ENCODE results near the gene PIWIL4. TPM values are rescaled to one million over a fixed set of nuclear protein-coding genes. Genes with fewer than 3 reads are reported as not detected.

PIWIL4 gene
- total RNA-seq, 2 donors from 2014 or later, result 0.82 to 17.2 TPM

GRCh38 chr11:94574193-94574961 lies 7.2 kb downstream of the PIWIL4 start:
- intact Hi-C loops (cut with DNase I), result no loop called here
- H3K27me3 ChIP-seq (replicated peaks; ENCODE audit: insufficient read depth), result no peaks in the 10 kb centered on the region
- no peak for DNase-seq (ENCODE audit: low spot score)
- peaks cover 2% of the 10 kb centered on the region for H3K4me1 ChIP-seq (replicated peaks)
- H3K9me3 ChIP-seq, result no peaks in the 10 kb centered on the region
- H3K36me3 ChIP-seq, result no peaks in the 10 kb centered on the region
- TF ChIP-seq CTCF (IDR thresholded peaks at IDR 0.05), result no peak
- TF ChIP-seq POLR2A (IDR thresholded peaks at IDR 0.05), result no peak
- TF ChIP-seq POLR2AphosphoS5 (IDR thresholded peaks at IDR 0.05), result no peak
- no peak overlapping the region for H3K27ac ChIP-seq
- H3K4me3 ChIP-seq, result no peak overlapping the region
- 85% methylated on average over 13 of the region's 13 CpGs for WGBS

- H3K27ac ChIP-seq, result no peak overlapping the region
- no peak for DNase-seq (ENCODE audit: low spot score)
- H3K4me1 ChIP-seq (replicated peaks), result peaks cover 2% of the 10 kb centered on the region
- no peaks in the 10 kb centered on the region for H3K9me3 ChIP-seq
- WGBS, result 93% methylated on average over 5 of the region's 5 CpGs
- no peaks in the 10 kb centered on the region for H3K27me3 ChIP-seq (replicated peaks; ENCODE audit: insufficient read depth)
- H3K4me3 ChIP-seq, result no peak overlapping the region
- no peaks in the 10 kb centered on the region for H3K36me3 ChIP-seq
- intact Hi-C loops (cut with DNase I), result no loop called here
- no peak for TF ChIP-seq CTCF (IDR thresholded peaks at IDR 0.05)
- TF ChIP-seq POLR2A (IDR thresholded peaks at IDR 0.05), result no peak
- TF ChIP-seq POLR2AphosphoS5 (IDR thresholded peaks at IDR 0.05), result no peak
These were observed 9.1 kb downstream of the PIWIL4 start for GRCh38 chr11:94576306-94576705.

GRCh38 chr11:94577841-94578240 lies 10.7 kb downstream of the PIWIL4 start:
- Histone ChIP-seq H3K9me3 (no peaks in the 10 kb centered on the region), H3K36me3 (no peaks in the 10 kb centered on the region), H3K4me3 (no peak overlapping the region), H3K27me3 (replicated peaks; ENCODE audit: insufficient read depth) (no peaks in the 10 kb centered on the region), H3K4me1 (replicated peaks) (peaks cover 2% of the 10 kb centered on the region), H3K27ac (no peak overlapping the region)
- WGBS, result 40% methylated on average over 3 of the region's 3 CpGs
- TF ChIP-seq CTCF (IDR thresholded peaks at IDR 0.05) (no peak), POLR2A (IDR thresholded peaks at IDR 0.05) (no peak), POLR2AphosphoS5 (IDR thresholded peaks at IDR 0.05) (no peak)
- intact Hi-C loops (cut with DNase I), result no loop called here
- DNase-seq (ENCODE audit: low spot score), result no peak

GRCh38 chr11:94581926-94582325 lies 14.8 kb downstream of the PIWIL4 start:
- no peaks in the 10 kb centered on the region for H3K4me1 ChIP-seq (replicated peaks)
- intact Hi-C loops (cut with DNase I), result no loop called here
- no peak for TF ChIP-seq POLR2AphosphoS5 (IDR thresholded peaks at IDR 0.05)
- no peak for TF ChIP-seq CTCF (IDR thresholded peaks at IDR 0.05)
- no peak for TF ChIP-seq POLR2A (IDR thresholded peaks at IDR 0.05)
- H3K36me3 ChIP-seq, result no peaks in the 10 kb centered on the region
- H3K27me3 ChIP-seq (replicated peaks; ENCODE audit: insufficient read depth), result no peaks in the 10 kb centered on the region
- no peaks in the 10 kb centered on the region for H3K9me3 ChIP-seq
- no peak for DNase-seq (ENCODE audit: low spot score)
- no peak overlapping the region for H3K4me3 ChIP-seq
- H3K27ac ChIP-seq, result no peak overlapping the region
- 83% methylated on average over 1 of the region's 1 CpG for WGBS
